Fibroblast of lung (primary cell): Measurements from ENCODE around the gene RHOXF1. TPM values are rescaled to one million over a fixed set of nuclear protein-coding genes. Genes with fewer than 3 reads are reported as not detected.
"Not testable (repeated sequence)": the region's sequence is repeated elsewhere in the genome, so short reads cannot be mapped to it uniquely, and the experiment has no call there.

Source experiments
- DNase-seq, 2 donors: peaks; one replicate each; pipeline versions ENCODE4 v3.0.0 to v3.0.0-alpha.2; 2010; ENCODE audit warnings: low read depth in 2 of 2
- H2AFZ ChIP-seq: 2 replicates; pipeline ENCODE4 v1.5.1; 2012; ENCODE audit warnings: low read length, control low read depth, inconsistent platforms
- H3K27ac ChIP-seq: 2 replicates; pipeline ENCODE4 v1.5.1; 2011; ENCODE audit warnings: low read length, control low read depth; ENCODE audit not compliant: insufficient read depth
- H3K27me3 ChIP-seq: 2 replicates; pipeline ENCODE4 v1.5.1; 2011; ENCODE audit warnings: mild to moderate bottlenecking, low read length; ENCODE audit not compliant: control insufficient read depth, insufficient read depth
- H3K36me3 ChIP-seq: 2 replicates; pipeline ENCODE4 v1.5.1; 2011; ENCODE audit warnings: low read length; ENCODE audit not compliant: control insufficient read depth, insufficient read depth
- H3K4me1 ChIP-seq: 2 replicates; pipeline ENCODE4 v1.5.1; 2011; ENCODE audit warnings: low read length; ENCODE audit not compliant: control insufficient read depth, insufficient read depth; ENCODE audit errors: extremely low read depth
- H3K4me2 ChIP-seq: 2 replicates; pipeline ENCODE4 v1.5.1; 2011; ENCODE audit warnings: low read length, control low read depth; ENCODE audit not compliant: insufficient read depth; ENCODE audit errors: extremely low read depth
- H3K4me3 ChIP-seq, 4 experiments: fragments of 200-600 bp in 1 of 4; sonication (generic) in 1 of 4; replicated peaks in 1 of 4; 2 replicates each; pipeline ENCODE4 v1.5.1; 2011 to 2016; ENCODE audit warnings: low read length in 4 of 4, low read depth in 3 of 4, mild to moderate bottlenecking in 3 of 4, control low read depth in 2 of 4, inconsistent platforms in 1 of 4, mixed read lengths in 1 of 4; ENCODE audit not compliant: insufficient read depth in 1 of 4; ENCODE audit errors: control extremely low read depth in 1 of 4
- H3K79me2 ChIP-seq: 2 replicates; pipeline ENCODE4 v1.5.1; 2012; ENCODE audit warnings: mild to moderate bottlenecking, low read length, inconsistent platforms; ENCODE audit not compliant: control insufficient read depth, insufficient read depth
- H3K9ac ChIP-seq: 2 replicates; pipeline ENCODE4 v1.5.1; 2011; ENCODE audit warnings: mild to moderate bottlenecking, low read length, control low read depth; ENCODE audit not compliant: insufficient read depth
- H3K9me3 ChIP-seq: 2 replicates; pipeline ENCODE4 v1.5.1; 2012; ENCODE audit warnings: low read depth, low read length; ENCODE audit not compliant: control insufficient read depth, insufficient read depth
- H4K20me1 ChIP-seq: 2 replicates; pipeline ENCODE4 v1.5.1; 2011; ENCODE audit warnings: low read length; ENCODE audit not compliant: control insufficient read depth, insufficient read depth; ENCODE audit errors: extremely low read depth
- EZH2 ChIP-seq: IDR thresholded peaks from 2 replicates; pipeline ENCODE4 v1.5.1; 2012; ENCODE audit warnings: low read length, control low read depth, mild to moderate bottlenecking; ENCODE audit errors: missing control alignments
- polyA plus RNA-seq, 2 donors: library from polyadenylated mRNA; depleted of rRNA in 1 of 2; stranded (reverse) in 1 of 2; unstranded in 1 of 2; fragments of >200 nt; gene quantifications; 2 replicates each; pipeline ENCODE4 v1.2.1, GENCODE V29; 2011 to 2012; ENCODE audit warnings: missing spikeins in 1 of 2
- total RNA-seq: library from RNA; depleted of rRNA; stranded (reverse); fragments of >200 nt; gene quantifications from 2 replicates; pipeline ENCODE4 v1.2.1, GENCODE V29; 2014
- TF ChIP-seq, protein P1 (sequence below), 2 donors: IDR thresholded peaks in 1 of 2; conservative IDR thresholded peaks in 1 of 2; 1 replicate in 1 of 2; 2 replicates in 1 of 2; pipeline ENCODE4 v1.5.1; 2011 to 2012; ENCODE audit warnings: low read length in 2 of 2, control low read depth in 1 of 2, inconsistent platforms in 1 of 2, low read depth in 1 of 2, mild to moderate bottlenecking in 1 of 2

The RHOXF1 gene
- total and polyA plus RNA-seq, 2 donors (not counting 1 experiment from before 2014, with no cell fraction given): not detected

DNA sequence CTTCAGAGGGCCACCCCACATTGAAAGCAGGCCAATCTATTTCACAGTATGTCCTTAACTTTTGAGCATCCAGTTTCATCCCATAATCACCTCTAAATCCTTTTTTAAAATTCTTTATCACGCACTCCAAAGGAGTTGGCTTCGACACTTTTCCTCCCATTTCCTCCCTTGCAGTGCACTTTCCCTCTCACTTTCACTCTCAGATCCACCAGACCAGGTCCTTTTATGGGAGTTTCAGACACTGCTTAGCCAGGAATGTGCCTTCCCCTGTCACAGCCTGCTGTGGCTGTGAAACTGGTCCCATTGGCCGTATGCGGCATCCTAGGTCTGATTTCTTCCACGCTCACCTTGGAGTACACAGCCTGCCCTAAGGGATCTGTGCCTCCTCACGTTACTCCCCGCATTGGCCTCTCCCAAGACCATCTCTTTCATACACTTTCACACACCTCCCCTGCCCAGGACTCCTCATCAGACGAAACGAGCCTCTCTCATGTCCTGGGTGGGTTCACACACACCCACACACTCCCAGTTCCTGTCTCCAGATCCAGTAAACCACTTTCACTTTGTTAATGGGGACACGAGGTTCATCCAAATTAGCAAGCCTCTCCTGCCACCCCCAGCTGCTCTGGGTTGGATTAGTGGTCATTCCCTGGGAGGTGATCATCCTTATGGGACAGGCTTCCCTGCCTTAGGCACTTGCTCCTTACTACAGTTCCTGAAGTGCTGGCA is 28.3 kb downstream of the RHOXF1 start:
- no peak for DNase-seq
- Histone ChIP-seq H3K4me2 (no peak overlapping the region), H3K9me3 (no peaks in the 10 kb centered on the region)

DNA sequence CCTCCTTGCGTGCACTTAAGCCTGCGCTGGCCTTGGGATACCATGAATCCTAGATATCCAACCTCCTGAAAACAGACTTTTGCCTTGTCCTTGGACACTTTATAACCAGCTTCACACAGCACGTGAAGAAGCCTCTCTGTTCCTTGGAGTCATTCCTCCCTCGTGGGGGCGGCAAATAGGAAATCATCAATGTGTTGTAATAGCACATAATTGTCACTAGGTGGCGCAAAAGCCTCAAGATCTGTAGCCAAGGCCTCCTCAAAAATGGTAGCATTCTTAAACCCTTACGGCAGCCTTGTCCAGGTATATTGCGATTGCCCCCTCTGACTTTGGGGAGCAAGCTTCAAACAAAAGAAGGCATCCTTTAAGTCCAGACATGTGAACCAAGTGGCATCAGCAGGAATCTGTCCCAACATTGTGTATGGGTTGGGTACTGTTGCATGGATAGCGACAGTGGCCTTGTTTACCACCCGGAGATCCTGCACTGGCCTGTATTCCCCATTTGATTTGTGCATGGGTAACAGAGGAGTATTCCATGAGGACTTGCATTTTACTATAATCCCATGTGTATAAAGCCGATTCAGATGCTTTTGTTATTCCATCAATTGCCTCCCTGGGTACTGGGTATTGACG is 30.0 kb downstream of the RHOXF1 start:
- not testable (repeated sequence) for H3K4me2 ChIP-seq, H3K27me3 ChIP-seq, H3K9me3 ChIP-seq, H4K20me1 ChIP-seq, H3K79me2 ChIP-seq, DNase-seq, H3K4me3 ChIP-seq, H3K36me3 ChIP-seq, H3K27ac ChIP-seq, H2AFZ ChIP-seq, H3K9ac ChIP-seq, H3K4me1 ChIP-seq

More for the DNA sequence above, 28.3 kb downstream of the RHOXF1 start:
- Histone ChIP-seq H2AFZ (no peak overlapping the region), H3K27me3 (no peaks in the 10 kb centered on the region), H4K20me1 (no peaks in the 10 kb centered on the region), H3K4me1 (no peaks in the 10 kb centered on the region), H3K27ac (no peak overlapping the region), H3K4me3 (peak overlapping the region in 1 of 4 experiments; percentile 7), H3K9ac (no peak overlapping the region), H3K36me3 (no peaks in the 10 kb centered on the region), H3K79me2 (no peaks in the 10 kb centered on the region)
- TF ChIP-seq, protein P1, sequence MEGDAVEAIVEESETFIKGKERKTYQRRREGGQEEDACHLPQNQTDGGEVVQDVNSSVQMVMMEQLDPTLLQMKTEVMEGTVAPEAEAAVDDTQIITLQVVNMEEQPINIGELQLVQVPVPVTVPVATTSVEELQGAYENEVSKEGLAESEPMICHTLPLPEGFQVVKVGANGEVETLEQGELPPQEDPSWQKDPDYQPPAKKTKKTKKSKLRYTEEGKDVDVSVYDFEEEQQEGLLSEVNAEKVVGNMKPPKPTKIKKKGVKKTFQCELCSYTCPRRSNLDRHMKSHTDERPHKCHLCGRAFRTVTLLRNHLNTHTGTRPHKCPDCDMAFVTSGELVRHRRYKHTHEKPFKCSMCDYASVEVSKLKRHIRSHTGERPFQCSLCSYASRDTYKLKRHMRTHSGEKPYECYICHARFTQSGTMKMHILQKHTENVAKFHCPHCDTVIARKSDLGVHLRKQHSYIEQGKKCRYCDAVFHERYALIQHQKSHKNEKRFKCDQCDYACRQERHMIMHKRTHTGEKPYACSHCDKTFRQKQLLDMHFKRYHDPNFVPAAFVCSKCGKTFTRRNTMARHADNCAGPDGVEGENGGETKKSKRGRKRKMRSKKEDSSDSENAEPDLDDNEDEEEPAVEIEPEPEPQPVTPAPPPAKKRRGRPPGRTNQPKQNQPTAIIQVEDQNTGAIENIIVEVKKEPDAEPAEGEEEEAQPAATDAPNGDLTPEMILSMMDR (conservative IDR thresholded peaks at IDR 0.05 in 1 of 2, IDR thresholded peaks at IDR 0.05 in 1 of 2; ENCODE audit: low read depth in 1 of 2, low read length in 2 of 2): no peak
- TF ChIP-seq EZH2: no peak

DNA sequence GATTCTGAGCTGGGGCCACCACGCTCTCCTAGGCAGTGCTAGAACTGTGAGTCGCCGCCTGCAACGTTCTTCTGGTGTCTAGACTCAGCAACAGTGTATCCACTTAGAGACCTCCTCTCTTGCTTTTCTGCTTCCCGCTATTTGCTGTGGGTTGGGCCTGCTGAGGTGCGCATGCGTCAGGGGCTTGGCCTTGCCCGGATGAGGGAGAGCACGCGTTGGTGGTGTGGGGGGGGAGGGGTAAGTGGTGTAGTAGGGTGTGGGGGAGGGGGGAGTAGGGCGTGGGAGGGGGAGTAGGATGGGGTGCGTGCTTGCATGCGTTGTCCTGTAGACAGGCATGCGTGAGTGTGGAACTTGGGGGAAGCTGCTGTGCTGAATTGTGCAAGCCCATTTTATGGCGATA is 38.1 kb downstream of the RHOXF1 start, which contains the start of gene RHOXF2B:
Gene RHOXF2B (minus strand): TSS at position 101 of the 400 bp plus-strand sequence. CDS start 138 bp downstream, outside the sequence.
- H3K9ac ChIP-seq, H3K36me3 ChIP-seq, DNase-seq, H3K79me2 ChIP-seq, H4K20me1 ChIP-seq, H3K4me2 ChIP-seq, H3K27ac ChIP-seq, H3K9me3 ChIP-seq, H3K27me3 ChIP-seq, H3K4me1 ChIP-seq, H3K4me3 ChIP-seq, H2AFZ ChIP-seq: not testable (repeated sequence)

- not testable (repeated sequence) for H2AFZ ChIP-seq, H3K36me3 ChIP-seq, H3K27me3 ChIP-seq, H3K9ac ChIP-seq, H3K4me2 ChIP-seq, H3K4me3 ChIP-seq, H4K20me1 ChIP-seq, H3K9me3 ChIP-seq, H3K4me1 ChIP-seq, H3K27ac ChIP-seq, DNase-seq, H3K79me2 ChIP-seq
Observed at GRCh38 chrX:120066169-120066568, 49.5 kb downstream of the RHOXF1 start.

Other genes with a start within 250 kb of the RHOXF1 start
- 18.8 and 20.0 TPM in 2 replicates for gene RNF113A, start 244.2 kb downstream of the RHOXF1 start, total RNA-seq
- gene RNF113A, start 244.2 kb downstream of the RHOXF1 start, polyA plus RNA-seq: 12.4 TPM in 2 replicates
- 80.4 and 88.0 TPM in 2 replicates for gene NDUFA1, start 244.1 kb downstream of the RHOXF1 start, total RNA-seq
- gene NDUFA1, start 244.1 kb downstream of the RHOXF1 start, polyA plus RNA-seq: 181 and 187 TPM in 2 replicates
- gene AKAP14, start 220.0 kb downstream of the RHOXF1 start, total RNA-seq: not detected in 2 replicates
- not detected in 2 replicates for gene AKAP14, start 220.0 kb downstream of the RHOXF1 start, polyA plus RNA-seq
- 4.1 and 4.6 TPM in 2 replicates for gene NKAP, start 172.2 kb downstream of the RHOXF1 start, total RNA-seq
- 4.0 and 4.1 TPM in 2 replicates for gene NKAP, start 172.2 kb downstream of the RHOXF1 start, polyA plus RNA-seq
- gene RHOXF2B, start 38.2 kb downstream of the RHOXF1 start, total RNA-seq: not detected in 2 replicates
- gene RHOXF2B, start 38.2 kb downstream of the RHOXF1 start, polyA plus RNA-seq: 0.02 TPM in 1 of 2 replicates, not detected in the other
- gene RHOXF2, start 42.7 kb upstream of the RHOXF1 start, total RNA-seq: not detected in 2 replicates
- gene RHOXF2, start 42.7 kb upstream of the RHOXF1 start, polyA plus RNA-seq: 0.03 TPM in 1 of 2 replicates, not detected in the other
- gene ZBTB33, start 134.9 kb upstream of the RHOXF1 start, total RNA-seq: 9.7 and 10.3 TPM in 2 replicates
- gene ZBTB33, start 134.9 kb upstream of the RHOXF1 start, polyA plus RNA-seq: 5.0 and 6.6 TPM in 2 replicates
- under 0.01 TPM in 2 replicates for gene TMEM255A, start 195.5 kb upstream of the RHOXF1 start, total RNA-seq
- gene TMEM255A, start 195.5 kb upstream of the RHOXF1 start, polyA plus RNA-seq: 0.67 and 0.93 TPM in 2 replicates
- gene ATP1B4, start 246.2 kb upstream of the RHOXF1 start, total RNA-seq: not detected in 2 replicates
- gene ATP1B4, start 246.2 kb upstream of the RHOXF1 start, polyA plus RNA-seq: not detected in 2 replicates